GM12801 (cell line): ENCODE results near the gene GIGYF2.

Experiments
- TF ChIP-seq, protein P1 (sequence below): IDR thresholded peaks from one replicate; pipeline ENCODE4 v1.5.1; 2011; ENCODE audit warnings: control low read depth; ENCODE audit not compliant: insufficient read length; ENCODE audit errors: extremely low read depth

The GIGYF2 gene

DNA sequence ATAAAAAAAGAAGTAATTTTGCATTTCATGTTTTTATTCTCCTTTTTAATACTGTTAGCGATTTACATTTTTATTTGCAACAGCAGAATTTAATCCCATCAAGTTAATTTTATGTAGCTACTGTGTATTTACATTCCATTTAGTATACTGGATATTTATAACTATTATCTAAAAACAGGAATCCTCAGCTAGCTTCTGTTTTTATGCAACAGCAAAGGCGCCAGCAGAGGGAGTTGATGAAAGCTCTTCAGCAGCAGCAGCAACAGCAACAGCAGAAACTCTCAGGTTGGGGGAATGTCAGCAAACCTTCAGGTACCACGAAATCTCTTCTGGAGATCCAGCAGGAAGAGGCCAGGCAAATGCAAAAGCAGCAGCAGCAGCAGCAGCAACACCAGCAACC, 146.7 kb downstream of the GIGYF2 start:
- TF ChIP-seq, protein P1, sequence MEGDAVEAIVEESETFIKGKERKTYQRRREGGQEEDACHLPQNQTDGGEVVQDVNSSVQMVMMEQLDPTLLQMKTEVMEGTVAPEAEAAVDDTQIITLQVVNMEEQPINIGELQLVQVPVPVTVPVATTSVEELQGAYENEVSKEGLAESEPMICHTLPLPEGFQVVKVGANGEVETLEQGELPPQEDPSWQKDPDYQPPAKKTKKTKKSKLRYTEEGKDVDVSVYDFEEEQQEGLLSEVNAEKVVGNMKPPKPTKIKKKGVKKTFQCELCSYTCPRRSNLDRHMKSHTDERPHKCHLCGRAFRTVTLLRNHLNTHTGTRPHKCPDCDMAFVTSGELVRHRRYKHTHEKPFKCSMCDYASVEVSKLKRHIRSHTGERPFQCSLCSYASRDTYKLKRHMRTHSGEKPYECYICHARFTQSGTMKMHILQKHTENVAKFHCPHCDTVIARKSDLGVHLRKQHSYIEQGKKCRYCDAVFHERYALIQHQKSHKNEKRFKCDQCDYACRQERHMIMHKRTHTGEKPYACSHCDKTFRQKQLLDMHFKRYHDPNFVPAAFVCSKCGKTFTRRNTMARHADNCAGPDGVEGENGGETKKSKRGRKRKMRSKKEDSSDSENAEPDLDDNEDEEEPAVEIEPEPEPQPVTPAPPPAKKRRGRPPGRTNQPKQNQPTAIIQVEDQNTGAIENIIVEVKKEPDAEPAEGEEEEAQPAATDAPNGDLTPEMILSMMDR: no peak

DNA sequence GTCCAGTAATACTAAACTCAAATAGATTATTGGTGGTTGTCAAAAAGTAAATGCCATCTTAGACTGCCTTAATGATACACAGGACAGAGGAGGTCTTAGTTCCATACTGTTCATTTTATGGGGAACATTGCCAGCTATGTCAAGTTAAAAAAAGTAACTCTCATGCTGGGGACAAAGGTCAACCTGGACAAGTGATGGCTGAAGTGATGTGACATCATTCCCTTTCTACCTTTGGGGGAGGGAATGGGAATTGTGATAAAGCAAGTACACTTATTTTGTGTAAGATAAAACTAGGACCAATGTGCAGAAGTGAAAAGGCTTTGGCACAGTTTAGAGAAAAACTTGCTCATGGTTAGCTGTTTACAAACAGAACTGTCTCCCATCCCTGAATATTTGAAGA, 148.9 kb downstream of the GIGYF2 start:
- TF ChIP-seq, protein P1: no peak

DNA sequence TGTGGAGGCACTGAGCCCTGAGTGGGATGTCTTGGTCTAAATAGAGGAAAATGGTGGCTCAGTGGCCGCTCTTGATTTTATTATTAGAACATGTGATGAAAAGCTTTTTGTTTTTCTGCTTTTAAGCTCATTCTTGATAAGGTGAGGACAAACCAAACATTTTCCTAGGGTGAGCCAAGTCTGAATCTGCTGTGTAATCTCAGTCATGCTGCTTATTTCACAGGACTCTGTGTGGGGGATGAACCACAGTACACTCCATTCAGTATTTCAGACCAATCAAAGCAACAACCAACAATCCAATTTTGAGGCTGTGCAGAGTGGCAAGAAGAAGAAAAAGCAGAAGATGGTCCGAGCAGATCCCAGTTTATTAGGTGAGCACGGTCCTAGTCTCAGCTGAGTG, 152.9 kb downstream of the GIGYF2 start:
- TF ChIP-seq, protein P1: no peak

DNA sequence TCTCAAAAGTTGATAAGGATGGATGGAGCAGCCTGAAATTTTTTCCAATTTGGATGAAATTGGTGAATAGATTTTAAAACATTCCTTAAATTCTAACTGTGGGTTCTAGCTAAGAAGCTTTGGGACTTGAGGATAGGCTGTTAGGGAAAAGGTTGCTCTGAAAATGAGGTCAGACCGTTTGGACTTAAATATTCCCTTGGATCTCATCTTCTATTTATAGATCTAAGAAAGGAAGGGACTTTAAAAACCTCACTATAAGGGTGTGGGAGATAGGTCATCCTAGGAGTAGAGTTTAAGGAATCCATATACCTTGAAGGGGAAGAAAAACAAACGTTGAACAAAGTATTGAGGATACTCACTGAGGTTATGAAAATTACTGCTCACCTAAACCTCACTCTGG, 155.5 kb downstream of the GIGYF2 start:
- TF ChIP-seq, protein P1: no peak

DNA sequence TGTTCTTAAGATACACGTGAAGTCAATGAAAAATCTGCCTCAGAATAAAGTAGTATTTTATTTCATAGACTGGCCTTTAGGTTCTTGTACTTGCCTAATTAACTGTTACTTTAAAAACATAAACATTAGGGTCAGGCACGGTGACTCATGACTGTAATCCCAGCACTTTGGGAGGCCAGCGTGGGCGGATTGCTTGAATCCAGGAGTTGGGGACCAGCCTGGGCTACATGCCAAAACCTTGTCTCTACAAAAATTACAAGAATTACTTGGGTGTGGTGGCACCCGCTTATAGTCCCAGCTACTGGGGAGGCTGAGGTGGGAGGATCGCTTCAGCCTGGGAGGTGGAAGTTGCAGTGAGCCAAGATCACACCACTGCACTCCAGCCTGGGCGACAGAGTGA, 157.0 kb downstream of the GIGYF2 start:
- TF ChIP-seq, protein P1: no peak

DNA sequence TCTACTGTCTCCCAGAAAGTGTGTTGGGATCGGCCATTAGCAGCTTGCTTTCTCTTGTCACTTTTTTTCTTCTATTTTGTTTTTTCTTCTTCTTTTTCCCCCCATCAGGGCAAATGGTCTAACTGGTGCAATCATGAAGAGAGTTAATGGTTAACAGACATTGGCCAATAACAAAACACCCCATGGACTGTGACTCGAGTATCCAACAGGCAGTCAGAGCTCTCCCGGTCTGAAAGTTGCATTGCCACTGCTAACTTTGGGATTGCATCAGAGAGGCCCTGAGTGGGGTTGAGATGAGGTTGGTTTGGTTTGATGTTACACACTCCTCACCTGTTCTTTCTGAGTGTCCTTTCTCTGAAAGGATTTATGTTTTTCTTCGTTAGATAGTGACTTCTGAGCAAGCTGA, 160.0 kb downstream of the GIGYF2 start:
- TF ChIP-seq, protein P1: no peak

DNA sequence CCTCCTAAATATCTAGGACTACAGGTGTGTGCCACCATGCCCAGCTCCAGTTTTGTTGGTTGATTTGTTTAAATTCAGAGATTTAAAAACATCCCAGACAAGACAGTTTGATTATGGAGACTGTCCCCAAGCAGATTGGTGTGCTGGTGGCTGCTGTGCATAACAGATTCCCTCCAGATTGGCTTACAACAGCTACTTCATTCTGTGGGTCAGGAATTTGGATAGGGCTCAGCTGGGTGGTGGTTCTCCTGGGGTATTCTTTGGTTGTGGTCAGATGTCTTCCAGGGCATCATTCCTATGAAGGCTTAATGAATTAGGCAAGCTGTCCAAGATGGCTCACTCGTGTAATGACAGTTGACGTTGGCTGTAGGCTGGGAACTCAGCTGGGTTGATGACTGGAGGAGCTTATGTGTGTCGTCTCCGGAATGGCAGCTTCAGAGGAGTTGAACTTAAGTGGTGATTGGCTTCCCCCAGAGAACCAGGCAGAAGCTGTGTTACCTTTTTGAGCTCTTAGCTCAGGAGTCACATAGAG, 162.3 kb downstream of the GIGYF2 start:
- TF ChIP-seq, protein P1: no peak

DNA sequence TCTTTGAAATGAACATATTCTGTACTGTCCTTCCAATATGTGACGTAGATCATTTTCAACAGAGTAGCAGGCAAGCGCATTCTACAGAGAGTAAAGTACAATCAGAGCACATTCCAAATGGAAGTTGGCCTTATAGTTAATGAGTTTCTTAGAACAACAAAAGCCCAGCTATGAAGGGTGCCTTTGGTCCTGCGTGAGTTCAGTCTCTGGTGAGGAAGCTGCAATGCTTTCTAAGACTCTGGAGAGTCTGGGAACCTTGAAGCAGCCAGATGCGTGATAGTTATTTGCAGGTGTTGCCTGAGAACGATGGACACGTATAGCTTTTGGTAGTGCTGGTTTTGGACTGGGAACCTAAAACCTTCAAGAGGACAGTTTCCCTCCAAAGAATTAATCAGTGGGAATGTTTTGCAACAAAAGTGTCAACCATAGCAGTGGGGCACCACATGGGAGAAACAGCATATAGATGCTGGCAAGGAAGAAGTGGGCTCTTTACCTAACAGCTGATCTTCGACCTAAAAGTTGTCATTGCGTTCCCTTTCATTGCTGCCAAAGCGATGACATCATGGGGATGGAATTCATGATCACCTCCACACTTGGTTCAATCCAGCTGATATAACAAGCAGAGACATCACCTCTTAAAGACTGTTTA, 163.6 kb downstream of the GIGYF2 start:
- TF ChIP-seq, protein P1: no peak
